ENCODE results near the gene ZNF785. TPM values are rescaled to one million over a fixed set of nuclear protein-coding genes. Genes with fewer than 3 reads are reported as not detected.

Gene ZNF785
- total and polyA plus RNA-seq, 2 donors (not counting 1 experiment from before 2014, with no cell fraction given): 12.2 to 39.7 TPM

DNA sequence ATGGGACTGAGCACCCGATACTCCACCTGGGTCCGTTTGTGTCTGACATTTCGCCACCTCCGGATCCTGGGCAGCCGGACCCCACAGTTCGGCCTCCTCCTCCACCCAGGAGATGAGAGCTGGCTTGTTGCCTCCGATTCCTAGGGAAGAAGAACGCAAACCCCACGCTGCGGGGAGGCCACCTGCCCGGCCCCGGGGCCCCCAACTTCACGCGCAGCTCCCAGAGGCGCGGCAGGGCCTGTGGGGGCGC, 27.9 kb downstream of the ZNF785 start:
- DNase-seq (no peak), ATAC-seq (ENCODE audit: low read depth) (no peak)
- WGBS (ENCODE audit: insufficient coverage): 0% methylated on average over 17 of the region's 17 CpGs
- ChIA-PET CTCF (interaction anchor here (0.8 to 3.5 kb wide), 19 partner anchors 11 to 151 kb away, joined by 3 to 53 read pairs (median 5); partner anchors contain the start of genes DCTPP1, ZNF688, ZNF747 and ZNF771), POLR2A (interaction anchor here (0.7 to 6.1 kb wide), 11 partner anchors 10 to 906 kb away, joined by 3 to 81 read pairs (median 6); partner anchors contain the start of genes DCTPP1, FBRS, PRR14 and ZNF688)
- peak overlapping the region; percentile 91 for H3K27ac Mint-ChIP-seq
- no peaks in the 10 kb centered on the region for H4K20me1 ChIP-seq (ENCODE audit: control insufficient read depth, insufficient read depth, low read length, poor library complexity, severe bottlenecking)
- H3K4me3 Mint-ChIP-seq: peak overlapping the region; percentile 86
- TF ChIP-seq EZH2 (IDR thresholded peaks at IDR 0.05; ENCODE audit: borderline replicate concordance, insufficient read depth, low read depth, low read length, poor library complexity, severe bottlenecking): no peak
- TF ChIP-seq, protein P1, sequence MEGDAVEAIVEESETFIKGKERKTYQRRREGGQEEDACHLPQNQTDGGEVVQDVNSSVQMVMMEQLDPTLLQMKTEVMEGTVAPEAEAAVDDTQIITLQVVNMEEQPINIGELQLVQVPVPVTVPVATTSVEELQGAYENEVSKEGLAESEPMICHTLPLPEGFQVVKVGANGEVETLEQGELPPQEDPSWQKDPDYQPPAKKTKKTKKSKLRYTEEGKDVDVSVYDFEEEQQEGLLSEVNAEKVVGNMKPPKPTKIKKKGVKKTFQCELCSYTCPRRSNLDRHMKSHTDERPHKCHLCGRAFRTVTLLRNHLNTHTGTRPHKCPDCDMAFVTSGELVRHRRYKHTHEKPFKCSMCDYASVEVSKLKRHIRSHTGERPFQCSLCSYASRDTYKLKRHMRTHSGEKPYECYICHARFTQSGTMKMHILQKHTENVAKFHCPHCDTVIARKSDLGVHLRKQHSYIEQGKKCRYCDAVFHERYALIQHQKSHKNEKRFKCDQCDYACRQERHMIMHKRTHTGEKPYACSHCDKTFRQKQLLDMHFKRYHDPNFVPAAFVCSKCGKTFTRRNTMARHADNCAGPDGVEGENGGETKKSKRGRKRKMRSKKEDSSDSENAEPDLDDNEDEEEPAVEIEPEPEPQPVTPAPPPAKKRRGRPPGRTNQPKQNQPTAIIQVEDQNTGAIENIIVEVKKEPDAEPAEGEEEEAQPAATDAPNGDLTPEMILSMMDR (IDR thresholded peaks at IDR 0.05): peak; percentile 30
- no peaks in the 10 kb centered on the region for H3K27me3 ChIP-seq (replicated peaks in 1 of 4; ENCODE audit: control extremely low read depth in 1 of 4, control insufficient read depth in 3 of 4, insufficient read depth in 4 of 4, low read length in 3 of 4)
- peak overlapping the region; percentile 95 for H2AFZ ChIP-seq (ENCODE audit: insufficient read depth, low read depth, low read length, poor library complexity, severe bottlenecking)
- peaks cover 14 to 38% of the 10 kb centered on the region in 2 donors for H3K4me1 ChIP-seq (ENCODE audit: control insufficient read depth in 2 of 2, insufficient read depth in 2 of 2, low read length in 2 of 2)
- H3K27me3 Mint-ChIP-seq: no peaks in the 10 kb centered on the region
- peaks cover 0 to 17% of the 10 kb centered on the region in 2 experiments for H3K36me3 ChIP-seq (replicated peaks in 1 of 2; ENCODE audit: control extremely low read depth in 1 of 2, control insufficient read depth in 1 of 2, extremely low read depth in 1 of 2, insufficient read depth in 2 of 2, low read length in 1 of 2)
- H3K9ac ChIP-seq (ENCODE audit: low read length): peak overlapping the region; percentile 95
- H3K9me3 Mint-ChIP-seq (ENCODE audit: insufficient read depth): no peaks in the 10 kb centered on the region
- H3K9me3 ChIP-seq (ENCODE audit: control extremely low read depth in 1 of 3, control insufficient read depth in 2 of 3, insufficient read depth in 1 of 3, low read length in 2 of 3): peaks cover 0 to 6% (median 0%) of the 10 kb centered on the region in 3 donors
- H3K79me2 ChIP-seq (ENCODE audit: control insufficient read depth, insufficient read depth, low read length): peaks cover 45% of the 10 kb centered on the region
- peak overlapping the region; percentile 85 for H3K4me2 ChIP-seq (replicated peaks; ENCODE audit: low read depth, low read length, poor library complexity, severe bottlenecking)
- H3K4me1 Mint-ChIP-seq: peaks cover 45% of the 10 kb centered on the region
- H3K27ac ChIP-seq (ENCODE audit: low read length in 2 of 2): peak overlapping the region; percentile 95 to 97
- peak overlapping the region in 4 of 5 experiments; percentile 80 to 91 (median 88) for H3K4me3 ChIP-seq (ENCODE audit: control extremely low read depth in 1 of 5, extremely low read depth in 1 of 5, insufficient read depth in 1 of 5, low read depth in 2 of 5, low read length in 4 of 5)
- intact Hi-C loops (cut with micrococcal nuclease): loop anchor here (5.0 kb wide), 1 partner anchor 900 kb away; the partner anchor contains the start of gene ARMC5

DNA sequence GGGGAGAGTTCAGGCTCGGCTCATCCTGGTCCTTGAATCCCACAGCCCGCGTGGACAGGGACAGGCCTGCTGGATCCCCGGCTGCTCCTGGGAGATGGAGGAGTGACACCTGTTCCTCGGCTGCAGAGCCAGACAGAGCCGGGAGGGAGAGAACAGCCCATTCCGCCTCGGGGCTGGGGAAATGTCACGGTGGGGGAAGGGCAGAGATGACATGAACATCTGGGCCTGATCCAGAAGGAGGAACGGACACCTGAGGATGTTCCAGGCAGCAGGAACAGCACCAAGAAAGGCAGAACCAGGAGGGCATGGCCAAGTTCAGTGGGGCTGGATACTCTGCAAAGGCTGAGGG, 29.4 kb downstream of the ZNF785 start:
- Histone ChIP-seq H3K9ac (ENCODE audit: low read length) (no peak overlapping the region), H3K9me3 (ENCODE audit: control extremely low read depth in 1 of 3, control insufficient read depth in 2 of 3, insufficient read depth in 1 of 3, low read length in 2 of 3) (peaks cover 0 to 6% (median 0%) of the 10 kb centered on the region in 3 donors), H3K4me3 (ENCODE audit: control extremely low read depth in 1 of 5, extremely low read depth in 1 of 5, insufficient read depth in 1 of 5, low read depth in 2 of 5, low read length in 4 of 5) (no peak overlapping the region), H2AFZ (ENCODE audit: insufficient read depth, low read depth, low read length, poor library complexity, severe bottlenecking) (no peak overlapping the region), H3K79me2 (ENCODE audit: control insufficient read depth, insufficient read depth, low read length) (peaks cover 52% of the 10 kb centered on the region), H3K4me1 (ENCODE audit: control insufficient read depth in 2 of 2, insufficient read depth in 2 of 2, low read length in 2 of 2) (peaks cover 12 to 28% of the 10 kb centered on the region in 2 donors), H4K20me1 (ENCODE audit: control insufficient read depth, insufficient read depth, low read length, poor library complexity, severe bottlenecking) (no peaks in the 10 kb centered on the region), H3K4me2 (replicated peaks; ENCODE audit: low read depth, low read length, poor library complexity, severe bottlenecking) (no peak overlapping the region), H3K27me3 (replicated peaks in 1 of 4; ENCODE audit: control extremely low read depth in 1 of 4, control insufficient read depth in 3 of 4, insufficient read depth in 4 of 4, low read length in 3 of 4) (no peaks in the 10 kb centered on the region), H3K36me3 (replicated peaks in 1 of 2; ENCODE audit: control extremely low read depth in 1 of 2, control insufficient read depth in 1 of 2, extremely low read depth in 1 of 2, insufficient read depth in 2 of 2, low read length in 1 of 2) (peaks cover 0 to 17% of the 10 kb centered on the region in 2 experiments), H3K27ac (ENCODE audit: low read length in 2 of 2) (no peak overlapping the region)
- Mint-ChIP-seq H3K4me1 (peaks cover 41% of the 10 kb centered on the region), H3K9me3 (ENCODE audit: insufficient read depth) (no peaks in the 10 kb centered on the region), H3K27ac (no peak overlapping the region), H3K4me3 (peak overlapping the region; percentile 67), H3K27me3 (no peaks in the 10 kb centered on the region)
- DNase-seq (no peak), ATAC-seq (ENCODE audit: low read depth) (no peak)
- POLR2A ChIA-PET: interaction anchor here (1.1 kb wide), 1 partner anchor 95 kb away, joined by 3 read pairs; the partner anchor contains the start of gene PRR14
- intact Hi-C loops (cut with micrococcal nuclease): loop anchor here (5.0 kb wide), 1 partner anchor 901 kb away; the partner anchor contains the start of gene ARMC5
- TF ChIP-seq, protein P1 (IDR thresholded peaks at IDR 0.05): no peak
- TF ChIP-seq EZH2 (IDR thresholded peaks at IDR 0.05; ENCODE audit: borderline replicate concordance, insufficient read depth, low read depth, low read length, poor library complexity, severe bottlenecking): no peak
- CTCF ChIA-PET: interaction anchor here (3.5 kb wide), 1 partner anchor 73 kb away, joined by 22 read pairs; no protein-coding TSS in a partner anchor
- 97% methylated on average over 10 of the region's 10 CpGs for WGBS (ENCODE audit: insufficient coverage)

Measured in B cell (primary cell).